Measurements from ENCODE around the gene EVI2A. TPM values are rescaled to one million over a fixed set of nuclear protein-coding genes. Genes with fewer than 3 reads are reported as not detected.

Gene EVI2A
- total and polyA plus RNA-seq, 9 of the 15 experiments (the other 6 are each of a cell fraction or from before 2014, with no cell fraction given): 0.06 to 0.37 (median 0.15) TPM; not detected in 3

DNA sequence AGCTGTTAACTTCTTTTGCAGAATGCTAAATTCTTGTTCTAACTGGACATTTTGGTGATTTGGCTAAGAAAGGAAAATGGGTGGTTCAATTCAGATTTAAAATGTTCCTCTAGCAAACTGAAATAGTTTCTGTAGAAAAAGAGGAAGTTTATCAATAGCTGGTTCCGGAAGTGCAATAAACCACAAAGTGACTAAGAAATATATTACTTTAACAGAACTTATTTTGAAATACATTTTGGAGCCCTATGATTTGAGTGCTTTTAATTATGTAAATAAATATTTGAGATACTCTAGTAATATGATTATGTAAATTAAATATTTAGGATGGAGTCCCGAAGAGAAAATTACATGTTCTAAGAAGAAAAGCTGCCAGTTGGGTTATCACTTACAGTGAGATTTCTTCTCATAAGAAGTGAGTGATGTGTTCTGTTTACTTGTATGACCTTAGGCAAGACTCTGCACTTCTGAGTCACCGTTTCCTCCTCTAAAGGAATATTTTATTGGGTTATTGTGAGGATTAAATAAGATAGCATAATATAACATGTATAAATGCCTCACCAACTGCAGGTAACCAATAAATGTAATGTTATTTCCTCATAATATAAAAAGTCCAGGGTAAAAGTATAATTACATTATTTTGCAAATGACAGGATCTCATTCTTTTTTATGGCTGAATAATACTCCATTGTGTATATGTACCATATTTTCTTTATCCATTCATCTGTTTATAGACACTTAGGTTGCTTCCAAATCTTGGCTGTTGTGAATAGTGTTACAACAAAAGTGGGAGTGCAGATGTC, 7.2 kb downstream of the EVI2A start, which contains the start of gene EVI2B:
TSS of gene EVI2B (minus strand) at position 73 of the 800 bp plus-strand sequence. CDS start 8,445 bp downstream, outside the sequence.
- H3K9ac ChIP-seq (ENCODE audit: insufficient read depth in 1 of 2, low read depth in 2 of 2, low read length in 2 of 2): peak within 1 kb of the TSS in 1 of 2 experiments; percentile 5; a peak in 1 of 4 replicates
- H3K4me1 ChIP-seq (replicated peaks in 1 of 2; ENCODE audit: control insufficient read depth in 2 of 2, insufficient read depth in 2 of 2, low read length in 2 of 2): peaks cover under 1 to 14% of the 10 kb centered on the region in 2 experiments; a peak in 4 of 5 replicates
- H3K4me2 ChIP-seq (ENCODE audit: insufficient read depth, low read length): no peak within 1 kb of the TSS
- H3K9me3 ChIP-seq (replicated peaks; ENCODE audit: control insufficient read depth, insufficient read depth, low read depth, low read length): no peaks in the 10 kb centered on the region
- peak; percentile 71 for ATAC-seq
- no peaks in the 10 kb centered on the region for H3K9me1 ChIP-seq (ENCODE audit: control insufficient read depth, insufficient read depth, low read length)
- H4K20me1 ChIP-seq (replicated peaks; ENCODE audit: control insufficient read depth, insufficient read depth, low read length): no peaks in the 10 kb centered on the region
- intact Hi-C loops (cut with micrococcal nuclease): no loop called here
- DNase-seq (ENCODE audit: extremely low read depth in 1 of 4, low spot score in 3 of 4): peak in 2 of 4 experiments; percentile 11 to 47
- 5% methylated on average over 3 of the region's 3 CpGs for WGBS (ENCODE audit: insufficient coverage, low coverage, missing lambda C conversion rate)
- H3K27ac ChIP-seq (ENCODE audit: extremely low read depth, low read depth, low read length): peak within 1 kb of the TSS; percentile 62
- BruUV-seq (replicated peaks): no TSS peak
- no peak within 1 kb of the TSS for H2AFZ ChIP-seq (ENCODE audit: low read depth, low read length)
- ChIA-PET CTCF (ENCODE audit: low intra/inter-chr PET ratio) (no interaction called here), POLR2A (interaction anchor here (1.2 kb wide), 1 partner anchor 27 kb away, joined by 3 read pairs; no protein-coding TSS in a partner anchor)
- in situ Hi-C loops (cut with MboI): no loop called here
- peaks cover 2% of the 10 kb centered on the region; the same call in 1 of the 3 replicates for H3K79me2 ChIP-seq (ENCODE audit: control insufficient read depth, insufficient read depth, low read length)
- FAIRE-seq: peak; percentile 70
- H3K27me3 ChIP-seq (ENCODE audit: control insufficient read depth in 2 of 2, insufficient read depth in 2 of 2, low read length in 2 of 2): no peaks in the 10 kb centered on the region
- no peaks in the 10 kb centered on the region for H3K36me3 ChIP-seq (ENCODE audit: control insufficient read depth, insufficient read depth, low read length)
- H3K4me3 ChIP-seq: 0 out of 2 replicates have a peak within 1 kb of the TSS, but pooled peaks have one; percentile 11
- 0 out of 2 replicates have a peak, but pooled peaks have one; percentile 12 for TF ChIP-seq NCOA1 (IDR thresholded peaks at IDR 0.05; ENCODE audit: low read depth)
- no peak for TF ChIP-seq ZNF444 (CRISPR knock-in tag; IDR thresholded peaks at IDR 0.05)
- peak; percentile 77 for TF ChIP-seq ARID1B (IDR thresholded peaks at IDR 0.05)
- TF ChIP-seq CEBPB (tag; IDR thresholded peaks at IDR 0.05): peak; percentile 80
- TF ChIP-seq NR2C2 (CRISPR knock-in tag; IDR thresholded peaks at IDR 0.05): no peak
- TF ChIP-seq NR2C2 (tag; IDR thresholded peaks at IDR 0.05): peak; percentile 48; the same call in 1 of the 2 replicates
- TF ChIP-seq ELF1 (tag; IDR thresholded peaks at IDR 0.05): peak; percentile 67
- peak; percentile 11 for TF ChIP-seq FOS (IDR thresholded peaks at IDR 0.05; ENCODE audit: extremely low read depth, insufficient read length)
- TF ChIP-seq, protein P1, sequence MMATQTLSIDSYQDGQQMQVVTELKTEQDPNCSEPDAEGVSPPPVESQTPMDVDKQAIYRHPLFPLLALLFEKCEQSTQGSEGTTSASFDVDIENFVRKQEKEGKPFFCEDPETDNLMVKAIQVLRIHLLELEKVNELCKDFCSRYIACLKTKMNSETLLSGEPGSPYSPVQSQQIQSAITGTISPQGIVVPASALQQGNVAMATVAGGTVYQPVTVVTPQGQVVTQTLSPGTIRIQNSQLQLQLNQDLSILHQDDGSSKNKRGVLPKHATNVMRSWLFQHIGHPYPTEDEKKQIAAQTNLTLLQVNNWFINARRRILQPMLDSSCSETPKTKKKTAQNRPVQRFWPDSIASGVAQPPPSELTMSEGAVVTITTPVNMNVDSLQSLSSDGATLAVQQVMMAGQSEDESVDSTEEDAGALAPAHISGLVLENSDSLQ (IDR thresholded peaks at IDR 0.05): peak; percentile 31; the same call in 1 of the 2 replicates
- no peak for TF ChIP-seq SRSF9 (IDR thresholded peaks at IDR 0.05; ENCODE audit: borderline replicate concordance, low read depth, low read length)
- peak; percentile 61 for TF ChIP-seq POLR2H (tag; IDR thresholded peaks at IDR 0.05; ENCODE audit: low read depth)
- peak; percentile 73 for TF ChIP-seq MEIS2 (IDR thresholded peaks at IDR 0.05; ENCODE audit: partially characterized antibody)
- TF ChIP-seq BCOR (IDR thresholded peaks at IDR 0.05): peak; percentile 52
- TF ChIP-seq JUND (IDR thresholded peaks at IDR 0.05; ENCODE audit: borderline replicate concordance, low read depth, low read length): peak; percentile 81
- peak; percentile 87 for TF ChIP-seq JUND (tag; IDR thresholded peaks at IDR 0.05; ENCODE audit: borderline replicate concordance, low read depth, low read length)
- TF ChIP-seq ZNF589 (CRISPR knock-in tag; IDR thresholded peaks at IDR 0.05; ENCODE audit: low read depth): 0 out of 2 replicates have a peak, but pooled peaks have one; percentile 35
- TF ChIP-seq SMARCC2 (IDR thresholded peaks at IDR 0.05; ENCODE audit: low read depth): peak; percentile 90
- 0 out of 2 replicates have a peak, but pooled peaks have one; percentile 44 for TF ChIP-seq ZNF311 (CRISPR knock-in tag; IDR thresholded peaks at IDR 0.05)
- TF ChIP-seq TEAD4 (IDR thresholded peaks at IDR 0.05; ENCODE audit: low read length): peak; percentile 31; the same call in 1 of the 2 replicates
- no peak for TF ChIP-seq TEAD4 (CRISPR knock-in tag; IDR thresholded peaks at IDR 0.05; ENCODE audit: borderline replicate concordance)
- peak; percentile 89 for TF ChIP-seq SMARCE1 (IDR thresholded peaks at IDR 0.05)
